Hematopoietic multipotent progenitor cell treated with erythropoietin and hydrocortisone succinate and interleukin-3 and kit ligand, for 15 days (in vitro differentiated cells): ENCODE results near the gene FMO1.
"Not testable (repeated sequence)": the region's sequence is repeated elsewhere in the genome, so short reads cannot be mapped to it uniquely, and the experiment has no call there.

Experiments
- DNase-seq: peaks from one replicate; pipeline ENCODE4 v3.0.0-alpha.2; 2015; ENCODE audit warnings: low spot score

Gene FMO1

GRCh38 chr1:171248302-171248701, at the start of gene FMO1:
Gene FMO1 (plus strand): TSS chr1:171248494. CDS start chr1:171258088, 9,594 bp downstream.
- DNase-seq = no peak

GRCh38 chr1:171204296-171204695, 44.0 kb upstream of the FMO1 start:
- DNase-seq = no peak

- DNase-seq = no peak
These were observed 41.9 kb upstream of the FMO1 start for GRCh38 chr1:171206204-171206977.

GRCh38 chr1:171206978-171207355, 41.3 kb upstream of the FMO1 start:
- DNase-seq = no peak

- DNase-seq = no peak
These were observed 40.9 kb upstream of the FMO1 start for GRCh38 chr1:171207377-171207776.

- DNase-seq = no peak
These were observed 37.9 kb upstream of the FMO1 start for GRCh38 chr1:171210355-171210754.

GRCh38 chr1:171212607-171213351, 35.5 kb upstream of the FMO1 start:
- DNase-seq = no peak

GRCh38 chr1:171213559-171214454, 34.5 kb upstream of the FMO1 start:
- DNase-seq = no peak

- no peak for DNase-seq
These were observed 30.4 kb upstream of the FMO1 start for GRCh38 chr1:171217658-171218443.

- DNase-seq = no peak
These were observed 29.6 kb upstream of the FMO1 start for GRCh38 chr1:171218661-171219060.

- no peak for DNase-seq
These were observed 28.8 kb upstream of the FMO1 start for GRCh38 chr1:171219346-171220080.

GRCh38 chr1:171220081-171220420, 28.2 kb upstream of the FMO1 start:
- DNase-seq = no peak

- DNase-seq = no peak
These were observed 27.7 kb upstream of the FMO1 start for GRCh38 chr1:171220581-171221054.

- DNase-seq = no peak
These were observed 26.4 kb upstream of the FMO1 start for GRCh38 chr1:171221665-171222591.

- no peak for DNase-seq
These were observed 25.4 kb upstream of the FMO1 start for GRCh38 chr1:171222936-171223335.

- DNase-seq = not testable (repeated sequence)
These were observed 24.0 kb upstream of the FMO1 start for GRCh38 chr1:171224257-171224656.

- no peak for DNase-seq
These were observed 21.4 kb upstream of the FMO1 start for GRCh38 chr1:171226747-171227370.

- DNase-seq = no peak
These were observed 17.0 kb upstream of the FMO1 start for GRCh38 chr1:171231326-171231725.

GRCh38 chr1:171233183-171233582, 15.1 kb upstream of the FMO1 start:
- no peak for DNase-seq
